SK-N-SH treated with all-trans-retinoic acid at 6 μM for 48 hours (cell line): ENCODE data around the gene CRABP2.
A peak's percentile ranks its signal among the peaks of the same experiment; 100 is the strongest.

Experiments
- ATAC-seq: fragments of 200-7000 bp; cut with Tn5 transposase; 3 replicates; pipeline ENCODE4 v1.9.1; 2020; ENCODE audit warnings: mild to moderate bottlenecking, moderate library complexity
- BACH2 ChIP-seq: fragments of 250-450 bp; sonication (Bioruptor Pico); IDR thresholded peaks from 2 replicates; pipeline ENCODE4 v1.9.0; 2021; ENCODE audit warnings: mild to moderate bottlenecking, borderline replicate concordance
- CSDC2 ChIP-seq: fragments of 250-450 bp; sonication (Bioruptor Pico); IDR thresholded peaks from 2 replicates; pipeline ENCODE4 v1.5.0; 2020; ENCODE audit warnings: mild to moderate bottlenecking, moderate library complexity
- ESRRG ChIP-seq: fragments of 250-450 bp; sonication (Bioruptor Pico); IDR thresholded peaks from 2 replicates; pipeline ENCODE4 v1.6.1; 2021; ENCODE audit warnings: mild to moderate bottlenecking
- GLIS3 ChIP-seq: fragments of 250-450 bp; sonication (Bioruptor Pico); IDR thresholded peaks from 2 replicates; pipeline ENCODE4 v1.5.0; 2020; ENCODE audit warnings: mild to moderate bottlenecking, moderate library complexity
- ISL1 ChIP-seq: fragments of 250-450 bp; sonication (Bioruptor Pico); IDR thresholded peaks from 2 replicates; pipeline ENCODE4 v2.1.2; 2022; ENCODE audit warnings: mild to moderate bottlenecking, moderate library complexity
- PPARA ChIP-seq: fragments of 250-450 bp; sonication (Bioruptor Pico); IDR thresholded peaks from 2 replicates; pipeline ENCODE4 v1.5.0; 2020; ENCODE audit warnings: mild to moderate bottlenecking, borderline replicate concordance
- RARB ChIP-seq: fragments of 250-450 bp; sonication (Bioruptor Pico); IDR thresholded peaks from 2 replicates; pipeline ENCODE4 v1.8.0; 2021; ENCODE audit warnings: mild to moderate bottlenecking, moderate library complexity
- SNAI2 ChIP-seq: fragments of 250-450 bp; sonication (Bioruptor Pico); IDR thresholded peaks from 2 replicates; pipeline ENCODE4 v1.5.0; 2020; ENCODE audit warnings: mild to moderate bottlenecking, moderate library complexity
- TOX ChIP-seq: fragments of 250-450 bp; sonication (Bioruptor Pico); IDR thresholded peaks from 2 replicates; pipeline ENCODE4 v1.8.0; 2021; ENCODE audit warnings: mild to moderate bottlenecking, moderate library complexity, borderline replicate concordance
- ZC3H10 ChIP-seq: fragments of 250-450 bp; sonication (Bioruptor Pico); IDR thresholded peaks from 2 replicates; pipeline ENCODE4 v1.5.1; 2021; ENCODE audit warnings: mild to moderate bottlenecking, moderate library complexity
- ZNF565 ChIP-seq: fragments of 450-650 bp; formaldehyde crosslinking; conservative IDR thresholded peaks from 2 replicates; pipeline ENCODE4 v1.5.0; 2020; ENCODE audit warnings: low read depth, mild to moderate bottlenecking, moderate library complexity
- ZNF70 ChIP-seq: fragments of 450-650 bp; formaldehyde crosslinking; IDR thresholded peaks from 2 replicates; pipeline ENCODE4 v1.5.0; 2020; ENCODE audit warnings: mild to moderate bottlenecking, moderate library complexity
- ZNF8 ChIP-seq: fragments of 450-650 bp; formaldehyde crosslinking; IDR thresholded peaks from 2 replicates; pipeline ENCODE4 v1.5.0; 2020; ENCODE audit warnings: mild to moderate bottlenecking, moderate library complexity
- TF ChIP-seq, protein P1 (sequence below): fragments of 250-450 bp; sonication (Bioruptor Pico); IDR thresholded peaks from 2 replicates; pipeline ENCODE4 v1.8.0; 2020; ENCODE audit warnings: mild to moderate bottlenecking, moderate library complexity, borderline replicate concordance
- TF ChIP-seq, protein P2 (sequence below): fragments of 250-450 bp; sonication (Bioruptor Pico); IDR thresholded peaks from 2 replicates; pipeline ENCODE4 v1.8.0; 2021; ENCODE audit warnings: low read depth, mild to moderate bottlenecking, moderate library complexity, borderline replicate concordance
- TF ChIP-seq, protein P3 (sequence below): fragments of 250-450 bp; sonication (Bioruptor Pico); IDR thresholded peaks from 2 replicates; pipeline ENCODE4 v1.5.0; 2020; ENCODE audit warnings: mild to moderate bottlenecking, moderate library complexity
- TF ChIP-seq, protein P4 (sequence below): fragments of 250-450 bp; sonication (Bioruptor Pico); IDR thresholded peaks from 2 replicates; pipeline ENCODE4 v1.5.1; 2021; ENCODE audit warnings: mild to moderate bottlenecking, moderate library complexity
- TF ChIP-seq, protein P5 (sequence below): fragments of 250-450 bp; sonication (Bioruptor Pico); IDR thresholded peaks from 2 replicates; pipeline ENCODE4 v1.5.1; 2020; ENCODE audit warnings: low read depth, mild to moderate bottlenecking, moderate library complexity

Gene CRABP2

DNA sequence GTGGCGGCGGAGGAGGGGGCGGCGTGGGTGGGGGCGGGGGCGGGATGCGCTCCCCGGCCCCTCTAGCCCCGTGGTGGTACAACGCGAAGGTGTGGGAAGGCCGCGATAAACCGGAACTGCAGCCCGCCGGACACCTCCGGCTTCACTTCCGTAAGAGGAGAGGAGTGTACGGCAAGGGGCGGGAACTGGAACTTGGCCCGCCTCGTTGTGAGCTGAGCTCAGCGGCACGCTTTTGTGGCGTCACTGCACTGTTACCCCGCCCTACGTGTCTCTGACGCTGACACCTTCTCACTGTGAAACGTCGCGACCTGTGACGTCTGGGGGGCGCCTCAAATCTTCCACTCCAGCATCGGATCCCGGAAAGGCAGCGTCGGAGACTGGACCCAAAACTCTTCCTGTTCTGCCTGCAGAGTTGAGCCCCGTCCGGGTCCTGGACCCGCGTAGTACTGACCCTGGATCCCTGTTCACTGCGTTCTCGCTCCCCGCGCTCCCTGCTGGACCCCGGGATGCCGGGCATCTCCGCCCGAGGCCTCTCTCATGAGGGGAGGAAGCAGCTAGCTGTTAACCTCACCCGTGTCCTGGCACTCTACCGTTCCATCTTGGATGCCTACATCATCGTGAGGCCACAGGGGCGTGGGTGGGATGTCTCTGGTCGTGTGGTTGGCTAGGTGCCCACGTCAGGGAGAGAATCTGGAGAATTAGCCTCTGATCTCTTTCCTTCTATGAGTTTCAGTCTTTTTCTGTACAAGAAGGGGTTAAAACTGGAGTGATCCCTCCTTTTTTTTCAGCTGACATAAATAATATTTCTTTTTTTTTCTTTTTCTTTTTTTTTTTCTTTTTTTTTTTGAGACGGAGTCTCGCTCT, 23.4 kb upstream of the CRABP2 start, which contains the start of gene ISG20L2:
TSS of gene ISG20L2 (minus strand) at position 168 of the 864 bp plus-strand sequence. CDS start 1,114 bp downstream, outside the sequence.
- peak; percentile 84 for ATAC-seq
- TF ChIP-seq, protein P1, sequence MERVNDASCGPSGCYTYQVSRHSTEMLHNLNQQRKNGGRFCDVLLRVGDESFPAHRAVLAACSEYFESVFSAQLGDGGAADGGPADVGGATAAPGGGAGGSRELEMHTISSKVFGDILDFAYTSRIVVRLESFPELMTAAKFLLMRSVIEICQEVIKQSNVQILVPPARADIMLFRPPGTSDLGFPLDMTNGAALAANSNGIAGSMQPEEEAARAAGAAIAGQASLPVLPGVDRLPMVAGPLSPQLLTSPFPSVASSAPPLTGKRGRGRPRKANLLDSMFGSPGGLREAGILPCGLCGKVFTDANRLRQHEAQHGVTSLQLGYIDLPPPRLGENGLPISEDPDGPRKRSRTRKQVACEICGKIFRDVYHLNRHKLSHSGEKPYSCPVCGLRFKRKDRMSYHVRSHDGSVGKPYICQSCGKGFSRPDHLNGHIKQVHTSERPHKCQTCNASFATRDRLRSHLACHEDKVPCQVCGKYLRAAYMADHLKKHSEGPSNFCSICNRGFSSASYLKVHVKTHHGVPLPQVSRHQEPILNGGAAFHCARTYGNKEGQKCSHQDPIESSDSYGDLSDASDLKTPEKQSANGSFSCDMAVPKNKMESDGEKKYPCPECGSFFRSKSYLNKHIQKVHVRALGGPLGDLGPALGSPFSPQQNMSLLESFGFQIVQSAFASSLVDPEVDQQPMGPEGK (CRISPR knock-in tag): no peak
- peak; percentile 69; the same call in 1 of the 2 replicates for TF ChIP-seq ZC3H10 (CRISPR knock-in tag)
- TF ChIP-seq, all 23 proteins: peak for 1

DNA sequence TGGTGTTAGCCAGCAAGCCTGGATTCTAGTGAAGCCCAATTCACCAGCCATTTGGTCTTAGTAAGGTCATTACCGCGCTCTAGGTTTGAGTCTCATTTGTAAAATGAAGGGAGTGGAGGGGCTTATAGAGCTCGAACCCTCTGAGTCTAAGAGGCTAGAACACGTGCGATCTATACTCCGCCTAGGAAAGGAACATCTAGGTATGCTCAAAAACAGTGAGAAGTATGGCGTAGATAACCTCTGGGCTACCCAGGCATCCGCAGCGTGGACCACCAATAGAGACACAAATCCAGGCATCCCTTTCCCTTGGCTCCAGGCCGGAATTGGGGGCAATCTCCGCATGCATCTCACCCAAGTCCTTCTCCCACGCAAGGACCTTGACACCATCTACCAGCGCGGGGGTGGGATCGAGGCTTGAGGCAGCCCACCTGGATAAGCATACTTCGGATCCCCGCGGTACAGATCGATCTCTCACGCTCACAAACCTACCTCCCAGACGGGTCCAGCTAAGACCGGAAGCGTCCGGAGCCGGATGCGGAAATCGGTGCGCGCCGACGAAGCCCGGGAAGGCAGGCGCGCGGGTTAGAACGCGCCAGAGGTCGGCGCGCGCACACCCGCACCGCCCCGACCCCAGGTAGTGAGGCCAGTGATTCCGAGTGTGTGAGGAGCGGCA, 22.7 kb upstream of the CRABP2 start, which contains the start of gene METTL25B:
TSS of gene METTL25B (plus strand) at position 544 of the 673 bp plus-strand sequence. CDS start 636 bp downstream, outside the sequence.
- peak; percentile 82 for ATAC-seq
- no peak for TF ChIP-seq ZNF8
- TF ChIP-seq RARB: no peak
- no peak for TF ChIP-seq BACH2
- TF ChIP-seq, protein P2, sequence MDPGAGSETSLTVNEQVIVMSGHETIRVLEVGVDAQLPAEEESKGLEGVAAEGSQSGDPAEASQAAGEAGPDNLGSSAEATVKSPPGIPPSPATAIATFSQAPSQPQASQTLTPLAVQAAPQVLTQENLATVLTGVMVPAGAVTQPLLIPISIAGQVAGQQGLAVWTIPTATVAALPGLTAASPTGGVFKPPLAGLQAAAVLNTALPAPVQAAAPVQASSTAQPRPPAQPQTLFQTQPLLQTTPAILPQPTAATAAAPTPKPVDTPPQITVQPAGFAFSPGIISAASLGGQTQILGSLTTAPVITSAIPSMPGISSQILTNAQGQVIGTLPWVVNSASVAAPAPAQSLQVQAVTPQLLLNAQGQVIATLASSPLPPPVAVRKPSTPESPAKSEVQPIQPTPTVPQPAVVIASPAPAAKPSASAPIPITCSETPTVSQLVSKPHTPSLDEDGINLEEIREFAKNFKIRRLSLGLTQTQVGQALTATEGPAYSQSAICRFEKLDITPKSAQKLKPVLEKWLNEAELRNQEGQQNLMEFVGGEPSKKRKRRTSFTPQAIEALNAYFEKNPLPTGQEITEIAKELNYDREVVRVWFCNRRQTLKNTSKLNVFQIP (CRISPR knock-in tag): no peak
- TF ChIP-seq CSDC2 (CRISPR knock-in tag): no peak
- TF ChIP-seq, protein P1 (CRISPR knock-in tag): no peak
- no peak for TF ChIP-seq ZC3H10 (CRISPR knock-in tag)
- no peak for TF ChIP-seq ZNF70 (CRISPR knock-in tag)
- TF ChIP-seq, protein P3, sequence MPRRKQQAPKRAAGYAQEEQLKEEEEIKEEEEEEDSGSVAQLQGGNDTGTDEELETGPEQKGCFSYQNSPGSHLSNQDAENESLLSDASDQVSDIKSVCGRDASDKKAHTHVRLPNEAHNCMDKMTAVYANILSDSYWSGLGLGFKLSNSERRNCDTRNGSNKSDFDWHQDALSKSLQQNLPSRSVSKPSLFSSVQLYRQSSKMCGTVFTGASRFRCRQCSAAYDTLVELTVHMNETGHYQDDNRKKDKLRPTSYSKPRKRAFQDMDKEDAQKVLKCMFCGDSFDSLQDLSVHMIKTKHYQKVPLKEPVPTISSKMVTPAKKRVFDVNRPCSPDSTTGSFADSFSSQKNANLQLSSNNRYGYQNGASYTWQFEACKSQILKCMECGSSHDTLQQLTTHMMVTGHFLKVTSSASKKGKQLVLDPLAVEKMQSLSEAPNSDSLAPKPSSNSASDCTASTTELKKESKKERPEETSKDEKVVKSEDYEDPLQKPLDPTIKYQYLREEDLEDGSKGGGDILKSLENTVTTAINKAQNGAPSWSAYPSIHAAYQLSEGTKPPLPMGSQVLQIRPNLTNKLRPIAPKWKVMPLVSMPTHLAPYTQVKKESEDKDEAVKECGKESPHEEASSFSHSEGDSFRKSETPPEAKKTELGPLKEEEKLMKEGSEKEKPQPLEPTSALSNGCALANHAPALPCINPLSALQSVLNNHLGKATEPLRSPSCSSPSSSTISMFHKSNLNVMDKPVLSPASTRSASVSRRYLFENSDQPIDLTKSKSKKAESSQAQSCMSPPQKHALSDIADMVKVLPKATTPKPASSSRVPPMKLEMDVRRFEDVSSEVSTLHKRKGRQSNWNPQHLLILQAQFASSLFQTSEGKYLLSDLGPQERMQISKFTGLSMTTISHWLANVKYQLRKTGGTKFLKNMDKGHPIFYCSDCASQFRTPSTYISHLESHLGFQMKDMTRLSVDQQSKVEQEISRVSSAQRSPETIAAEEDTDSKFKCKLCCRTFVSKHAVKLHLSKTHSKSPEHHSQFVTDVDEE (CRISPR knock-in tag): no peak
- TF ChIP-seq ISL1 (CRISPR knock-in tag): no peak
- TF ChIP-seq GLIS3 (CRISPR knock-in tag): no peak
- no peak for TF ChIP-seq PPARA (CRISPR knock-in tag)
- TF ChIP-seq ZNF565 (CRISPR knock-in tag): no peak
- TF ChIP-seq SNAI2 (CRISPR knock-in tag): no peak
- TF ChIP-seq, protein P4, sequence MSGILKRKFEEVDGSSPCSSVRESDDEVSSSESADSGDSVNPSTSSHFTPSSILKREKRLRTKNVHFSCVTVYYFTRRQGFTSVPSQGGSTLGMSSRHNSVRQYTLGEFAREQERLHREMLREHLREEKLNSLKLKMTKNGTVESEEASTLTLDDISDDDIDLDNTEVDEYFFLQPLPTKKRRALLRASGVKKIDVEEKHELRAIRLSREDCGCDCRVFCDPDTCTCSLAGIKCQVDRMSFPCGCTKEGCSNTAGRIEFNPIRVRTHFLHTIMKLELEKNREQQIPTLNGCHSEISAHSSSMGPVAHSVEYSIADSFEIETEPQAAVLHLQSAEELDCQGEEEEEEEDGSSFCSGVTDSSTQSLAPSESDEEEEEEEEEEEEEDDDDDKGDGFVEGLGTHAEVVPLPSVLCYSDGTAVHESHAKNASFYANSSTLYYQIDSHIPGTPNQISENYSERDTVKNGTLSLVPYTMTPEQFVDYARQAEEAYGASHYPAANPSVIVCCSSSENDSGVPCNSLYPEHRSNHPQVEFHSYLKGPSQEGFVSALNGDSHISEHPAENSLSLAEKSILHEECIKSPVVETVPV (CRISPR knock-in tag): no peak
- TF ChIP-seq TOX (CRISPR knock-in tag): no peak
- TF ChIP-seq, protein P5, sequence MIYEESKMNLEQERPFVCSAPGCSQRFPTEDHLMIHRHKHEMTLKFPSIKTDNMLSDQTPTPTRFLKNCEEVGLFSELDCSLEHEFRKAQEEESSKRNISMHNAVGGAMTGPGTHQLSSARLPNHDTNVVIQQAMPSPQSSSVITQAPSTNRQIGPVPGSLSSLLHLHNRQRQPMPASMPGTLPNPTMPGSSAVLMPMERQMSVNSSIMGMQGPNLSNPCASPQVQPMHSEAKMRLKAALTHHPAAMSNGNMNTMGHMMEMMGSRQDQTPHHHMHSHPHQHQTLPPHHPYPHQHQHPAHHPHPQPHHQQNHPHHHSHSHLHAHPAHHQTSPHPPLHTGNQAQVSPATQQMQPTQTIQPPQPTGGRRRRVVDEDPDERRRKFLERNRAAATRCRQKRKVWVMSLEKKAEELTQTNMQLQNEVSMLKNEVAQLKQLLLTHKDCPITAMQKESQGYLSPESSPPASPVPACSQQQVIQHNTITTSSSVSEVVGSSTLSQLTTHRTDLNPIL (CRISPR knock-in tag): no peak
- no peak for TF ChIP-seq ESRRG
